ENCODE data around the gene STK32B. TPM values are rescaled to one million over a fixed set of nuclear protein-coding genes. Genes with fewer than 3 reads are reported as not detected.

The STK32B gene
- total RNA-seq, 1 experiment from 2014 or later: 1.1 TPM

DNA sequence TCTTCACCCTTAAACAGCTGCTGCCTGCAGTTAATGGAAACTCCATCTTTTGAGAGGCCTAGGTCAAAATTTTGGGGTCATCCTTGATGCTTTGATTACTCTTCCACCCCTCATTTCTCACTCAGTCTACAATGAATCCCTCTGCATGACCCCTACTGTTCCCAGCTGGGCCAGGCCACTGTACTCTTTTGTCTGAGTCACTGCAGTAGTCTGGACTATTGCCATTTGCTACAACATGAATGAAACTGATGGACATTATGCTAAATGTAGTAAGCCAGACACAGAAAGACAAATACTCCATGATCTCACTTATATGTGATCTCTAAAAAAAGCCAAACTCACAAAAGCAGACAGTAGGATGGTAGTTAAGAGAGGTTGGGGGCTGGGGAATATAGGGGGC lies 28.3 kb downstream of the STK32B start:
- H3K79me2 ChIP-seq (ENCODE audit: low read length): no peaks in the 10 kb centered on the region
- TF ChIP-seq, protein P1, sequence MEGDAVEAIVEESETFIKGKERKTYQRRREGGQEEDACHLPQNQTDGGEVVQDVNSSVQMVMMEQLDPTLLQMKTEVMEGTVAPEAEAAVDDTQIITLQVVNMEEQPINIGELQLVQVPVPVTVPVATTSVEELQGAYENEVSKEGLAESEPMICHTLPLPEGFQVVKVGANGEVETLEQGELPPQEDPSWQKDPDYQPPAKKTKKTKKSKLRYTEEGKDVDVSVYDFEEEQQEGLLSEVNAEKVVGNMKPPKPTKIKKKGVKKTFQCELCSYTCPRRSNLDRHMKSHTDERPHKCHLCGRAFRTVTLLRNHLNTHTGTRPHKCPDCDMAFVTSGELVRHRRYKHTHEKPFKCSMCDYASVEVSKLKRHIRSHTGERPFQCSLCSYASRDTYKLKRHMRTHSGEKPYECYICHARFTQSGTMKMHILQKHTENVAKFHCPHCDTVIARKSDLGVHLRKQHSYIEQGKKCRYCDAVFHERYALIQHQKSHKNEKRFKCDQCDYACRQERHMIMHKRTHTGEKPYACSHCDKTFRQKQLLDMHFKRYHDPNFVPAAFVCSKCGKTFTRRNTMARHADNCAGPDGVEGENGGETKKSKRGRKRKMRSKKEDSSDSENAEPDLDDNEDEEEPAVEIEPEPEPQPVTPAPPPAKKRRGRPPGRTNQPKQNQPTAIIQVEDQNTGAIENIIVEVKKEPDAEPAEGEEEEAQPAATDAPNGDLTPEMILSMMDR (conservative IDR thresholded peaks at IDR 0.05; ENCODE audit: low read depth, low read length): no peak
- no peak for TF ChIP-seq EZH2phosphoT487 (IDR thresholded peaks at IDR 0.05; ENCODE audit: borderline replicate concordance, low read length)
- no peak for TF ChIP-seq EZH2 (IDR thresholded peaks at IDR 0.05; ENCODE audit: low read length, unreplicated experiment)
- H3K9ac ChIP-seq (ENCODE audit: low read length): no peak overlapping the region
- intact Hi-C loops (cut with micrococcal nuclease): no loop called here
- ATAC-seq: no peak
- no peaks in the 10 kb centered on the region for H3F3A ChIP-seq (ENCODE audit: low read length, unreplicated experiment)
- no peaks in the 10 kb centered on the region for H3K27me3 ChIP-seq (ENCODE audit: low read length)
- ChIA-PET POLR2A (ENCODE audit: unreplicated experiment) (no interaction called here), CTCF (no interaction called here)
- H3K4me1 ChIP-seq (ENCODE audit: insufficient read depth, low read length): no peaks in the 10 kb centered on the region
- H3K27ac ChIP-seq (ENCODE audit: low read length): no peak overlapping the region
- no peak overlapping the region for H3K4me2 ChIP-seq (ENCODE audit: low read length)
- no peak overlapping the region for H3K4me3 ChIP-seq (ENCODE audit: low read length)
- 0 out of 2 replicates have a peak, but pooled peaks cover 5% of the 10 kb centered on the region for H3K9me3 ChIP-seq (ENCODE audit: low read length)
- H3K36me3 ChIP-seq (ENCODE audit: low read depth, low read length): no peaks in the 10 kb centered on the region
- BruUV-seq (replicated peaks): no TSS peak
- H2AFZ ChIP-seq (ENCODE audit: low read length): no peak overlapping the region
- no peaks in the 10 kb centered on the region for H3K9me2 ChIP-seq (replicated peaks; ENCODE audit: low read length)
- H4K20me1 ChIP-seq (ENCODE audit: low read length): no peaks in the 10 kb centered on the region
- DNase-seq: no peak

DNA sequence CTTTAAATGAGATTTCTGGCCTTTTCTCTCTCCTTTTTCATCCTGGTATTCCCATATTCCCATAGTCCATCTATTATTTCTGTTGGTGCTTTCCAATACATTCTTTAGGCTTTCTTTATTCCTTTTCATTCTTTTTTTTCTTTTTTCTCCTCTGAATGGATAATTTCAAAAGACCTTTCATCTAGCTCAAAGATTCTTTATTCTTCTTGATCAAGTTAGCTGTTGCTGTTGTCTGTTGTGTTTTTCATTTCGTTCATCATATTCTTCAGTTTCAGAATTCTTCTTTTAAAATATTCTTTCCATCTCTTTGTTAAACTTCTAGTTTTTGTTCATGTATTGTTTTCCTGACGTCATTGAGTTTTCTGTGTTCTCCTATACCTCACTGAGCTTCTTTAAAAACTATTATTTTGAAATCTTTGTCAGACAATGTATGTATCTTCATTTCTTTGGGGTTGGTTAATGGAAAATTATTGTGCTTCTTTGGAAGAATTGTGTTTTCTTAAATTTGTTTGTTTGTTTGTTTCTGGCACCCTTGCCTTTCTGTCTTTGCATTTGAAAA lies 30.2 kb downstream of the STK32B start:
- TF ChIP-seq EZH2phosphoT487 (IDR thresholded peaks at IDR 0.05; ENCODE audit: borderline replicate concordance, low read length): no peak
- TF ChIP-seq, protein P1 (conservative IDR thresholded peaks at IDR 0.05; ENCODE audit: low read depth, low read length): no peak
- TF ChIP-seq EZH2 (IDR thresholded peaks at IDR 0.05; ENCODE audit: low read length, unreplicated experiment): no peak
- Histone ChIP-seq H3K9me3 (ENCODE audit: low read length) (0 out of 2 replicates have a peak, but pooled peaks cover 5% of the 10 kb centered on the region), H3K27ac (ENCODE audit: low read length) (no peak overlapping the region)

DNA sequence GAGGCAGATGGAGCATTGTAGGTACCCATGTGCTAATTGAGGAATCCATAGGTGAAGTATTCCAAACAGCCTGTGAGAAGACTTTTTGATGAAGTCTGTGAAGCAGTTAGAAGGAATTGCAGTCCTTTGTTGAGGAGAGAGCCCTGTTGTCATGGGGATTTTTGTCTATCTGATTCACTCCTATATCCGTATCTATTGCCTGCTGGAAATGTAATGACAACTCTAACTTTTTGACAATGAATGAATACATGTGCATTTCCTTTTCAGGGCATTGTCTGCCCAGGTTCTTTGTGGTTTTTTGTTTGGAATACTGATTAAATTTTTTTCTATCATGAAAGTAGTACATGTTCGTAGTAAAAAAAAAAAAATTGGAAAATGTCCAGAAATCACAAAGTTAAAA lies 31.1 kb downstream of the STK32B start:
- TF ChIP-seq, protein P1 (conservative IDR thresholded peaks at IDR 0.05; ENCODE audit: low read depth, low read length): no peak
- TF ChIP-seq EZH2 (IDR thresholded peaks at IDR 0.05; ENCODE audit: low read length, unreplicated experiment) (no peak), EZH2phosphoT487 (IDR thresholded peaks at IDR 0.05; ENCODE audit: borderline replicate concordance, low read length) (no peak)
- Histone ChIP-seq H3K9me2 (replicated peaks; ENCODE audit: low read length) (no peaks in the 10 kb centered on the region), H3K4me2 (ENCODE audit: low read length) (no peak overlapping the region), H3K27ac (ENCODE audit: low read length) (no peak overlapping the region), H3K79me2 (ENCODE audit: low read length) (no peaks in the 10 kb centered on the region), H2AFZ (ENCODE audit: low read length) (no peak overlapping the region), H3K4me3 (ENCODE audit: low read length) (no peak overlapping the region), H3K27me3 (ENCODE audit: low read length) (no peaks in the 10 kb centered on the region), H3K4me1 (ENCODE audit: insufficient read depth, low read length) (no peaks in the 10 kb centered on the region), H4K20me1 (ENCODE audit: low read length) (no peaks in the 10 kb centered on the region), H3F3A (ENCODE audit: low read length, unreplicated experiment) (no peaks in the 10 kb centered on the region), H3K36me3 (ENCODE audit: low read depth, low read length) (no peaks in the 10 kb centered on the region), H3K9ac (ENCODE audit: low read length) (no peak overlapping the region), H3K9me3 (ENCODE audit: low read length) (0 out of 2 replicates have a peak, but pooled peaks cover 5% of the 10 kb centered on the region)
- ChIA-PET CTCF (no interaction called here), POLR2A (ENCODE audit: unreplicated experiment) (no interaction called here)
- no peak for ATAC-seq
- DNase-seq: no peak
- intact Hi-C loops (cut with micrococcal nuclease): no loop called here
- no TSS peak for BruUV-seq (replicated peaks)

More for the DNA sequence above, 30.2 kb downstream of the STK32B start:
- intact Hi-C loops (cut with micrococcal nuclease): no loop called here
- H3K27me3 ChIP-seq (ENCODE audit: low read length): no peaks in the 10 kb centered on the region
- no peak overlapping the region for H3K4me3 ChIP-seq (ENCODE audit: low read length)
- H4K20me1 ChIP-seq (ENCODE audit: low read length): no peaks in the 10 kb centered on the region
- H3K9ac ChIP-seq (ENCODE audit: low read length): no peak overlapping the region
- DNase-seq (no peak), ATAC-seq (no peak)
- H3K4me2 ChIP-seq (ENCODE audit: low read length): no peak overlapping the region
- no peaks in the 10 kb centered on the region for H3F3A ChIP-seq (ENCODE audit: low read length, unreplicated experiment)
- no peaks in the 10 kb centered on the region for H3K4me1 ChIP-seq (ENCODE audit: insufficient read depth, low read length)
- no peaks in the 10 kb centered on the region for H3K79me2 ChIP-seq (ENCODE audit: low read length)
- no TSS peak for BruUV-seq (replicated peaks)
- no peak overlapping the region for H2AFZ ChIP-seq (ENCODE audit: low read length)
- H3K36me3 ChIP-seq (ENCODE audit: low read depth, low read length): no peaks in the 10 kb centered on the region
- no peaks in the 10 kb centered on the region for H3K9me2 ChIP-seq (replicated peaks; ENCODE audit: low read length)
- ChIA-PET POLR2A (ENCODE audit: unreplicated experiment) (interaction anchor here (0.6 kb wide), 1 partner anchor 31 kb away, joined by 3 read pairs; no protein-coding TSS in a partner anchor), CTCF (no interaction called here)
